WI38 (cell line): Measurements from ENCODE around the gene FAM135A.

ENCODE experiments used
- H3K4me3 ChIP-seq: 2 replicates; pipeline ENCODE4 v1.5.1; 2011; ENCODE audit warnings: low read depth, mild to moderate bottlenecking, control low read depth, low read length
- TF ChIP-seq, protein P1 (sequence below): IDR thresholded peaks from 2 replicates; pipeline ENCODE4 v1.5.1; 2012; ENCODE audit warnings: low read depth, mild to moderate bottlenecking, control low read depth, low read length

The FAM135A gene

DNA sequence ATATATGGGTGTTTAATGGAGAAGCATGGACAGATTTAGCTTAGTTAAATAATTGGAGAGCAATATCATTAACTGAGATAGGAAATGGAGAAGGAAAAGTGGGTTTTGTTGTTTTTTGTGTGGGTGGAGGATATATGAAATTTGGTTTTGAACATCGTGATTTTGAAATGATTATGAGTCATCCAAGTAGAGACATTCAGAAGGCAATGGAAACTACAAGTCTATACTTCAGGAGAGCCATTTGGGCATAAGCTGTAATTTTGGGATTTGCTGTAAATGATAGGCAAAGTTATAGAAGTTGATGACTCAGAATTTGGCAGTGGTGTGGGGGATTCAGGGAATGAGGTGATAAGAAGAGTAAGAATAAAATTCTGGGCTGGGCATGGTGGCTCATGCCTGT is 27.4 kb upstream of the FAM135A start:
- H3K4me3 ChIP-seq = no peak overlapping the region
- TF ChIP-seq, protein P1, sequence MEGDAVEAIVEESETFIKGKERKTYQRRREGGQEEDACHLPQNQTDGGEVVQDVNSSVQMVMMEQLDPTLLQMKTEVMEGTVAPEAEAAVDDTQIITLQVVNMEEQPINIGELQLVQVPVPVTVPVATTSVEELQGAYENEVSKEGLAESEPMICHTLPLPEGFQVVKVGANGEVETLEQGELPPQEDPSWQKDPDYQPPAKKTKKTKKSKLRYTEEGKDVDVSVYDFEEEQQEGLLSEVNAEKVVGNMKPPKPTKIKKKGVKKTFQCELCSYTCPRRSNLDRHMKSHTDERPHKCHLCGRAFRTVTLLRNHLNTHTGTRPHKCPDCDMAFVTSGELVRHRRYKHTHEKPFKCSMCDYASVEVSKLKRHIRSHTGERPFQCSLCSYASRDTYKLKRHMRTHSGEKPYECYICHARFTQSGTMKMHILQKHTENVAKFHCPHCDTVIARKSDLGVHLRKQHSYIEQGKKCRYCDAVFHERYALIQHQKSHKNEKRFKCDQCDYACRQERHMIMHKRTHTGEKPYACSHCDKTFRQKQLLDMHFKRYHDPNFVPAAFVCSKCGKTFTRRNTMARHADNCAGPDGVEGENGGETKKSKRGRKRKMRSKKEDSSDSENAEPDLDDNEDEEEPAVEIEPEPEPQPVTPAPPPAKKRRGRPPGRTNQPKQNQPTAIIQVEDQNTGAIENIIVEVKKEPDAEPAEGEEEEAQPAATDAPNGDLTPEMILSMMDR = no peak

DNA sequence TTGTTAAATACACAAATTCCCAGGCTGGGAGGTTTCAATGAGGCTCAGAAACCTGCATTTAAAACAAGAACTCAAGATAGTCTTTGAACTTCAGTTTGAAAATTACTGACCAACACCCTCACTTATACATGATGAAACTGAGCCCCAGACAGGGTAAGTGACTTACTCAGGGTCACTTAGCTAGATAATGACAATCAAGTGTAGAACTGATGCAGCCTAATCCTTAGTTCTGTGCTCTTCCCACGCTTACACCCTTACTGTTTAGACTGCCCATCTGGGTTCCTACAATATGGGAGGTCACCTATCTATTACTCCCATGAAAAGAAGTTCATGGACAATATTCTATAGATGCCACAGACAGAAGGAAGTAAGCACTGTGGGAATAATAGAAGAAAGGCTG is 24.5 kb upstream of the FAM135A start:
- TF ChIP-seq, protein P1 = no peak
- no peak overlapping the region for H3K4me3 ChIP-seq

DNA sequence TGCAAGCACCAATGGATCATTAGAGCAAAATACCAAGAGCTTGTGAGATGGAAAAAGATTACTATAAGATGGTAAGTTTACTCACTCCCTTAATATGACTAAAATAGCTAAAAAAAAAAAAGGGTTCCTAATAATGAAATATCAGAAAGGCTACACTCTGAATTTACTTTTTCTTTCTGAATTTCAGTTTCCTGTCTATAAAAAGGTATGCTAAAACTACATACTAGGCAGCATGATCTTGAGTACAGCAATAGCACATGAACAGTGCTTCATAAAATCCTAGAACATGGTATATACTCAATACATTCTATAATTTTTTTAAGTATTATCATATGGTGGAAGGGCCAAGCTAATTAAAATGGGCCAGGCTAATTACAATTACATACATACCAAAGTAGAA is 24.0 kb upstream of the FAM135A start:
- no peak overlapping the region for H3K4me3 ChIP-seq
- TF ChIP-seq, protein P1 = no peak

DNA sequence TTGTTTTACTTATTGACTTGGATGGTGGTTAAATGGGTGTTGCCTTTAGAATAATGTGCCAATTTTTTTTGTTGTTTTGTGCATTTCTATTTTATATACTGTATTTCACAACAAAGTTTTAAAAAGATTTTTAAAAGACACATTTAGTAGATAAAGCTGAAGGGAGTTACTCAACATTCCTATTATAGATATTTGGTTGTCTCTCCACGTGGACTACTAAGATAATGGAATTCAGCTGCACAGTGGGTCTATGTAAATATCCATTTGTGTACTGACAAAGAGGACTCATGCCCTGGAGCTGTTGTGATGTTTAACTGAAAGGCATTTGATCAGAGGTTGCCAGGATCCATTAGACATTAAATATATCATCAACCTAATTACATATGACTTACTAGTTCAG is 23.2 kb upstream of the FAM135A start:
- TF ChIP-seq, protein P1 = no peak
- no peak overlapping the region for H3K4me3 ChIP-seq

DNA sequence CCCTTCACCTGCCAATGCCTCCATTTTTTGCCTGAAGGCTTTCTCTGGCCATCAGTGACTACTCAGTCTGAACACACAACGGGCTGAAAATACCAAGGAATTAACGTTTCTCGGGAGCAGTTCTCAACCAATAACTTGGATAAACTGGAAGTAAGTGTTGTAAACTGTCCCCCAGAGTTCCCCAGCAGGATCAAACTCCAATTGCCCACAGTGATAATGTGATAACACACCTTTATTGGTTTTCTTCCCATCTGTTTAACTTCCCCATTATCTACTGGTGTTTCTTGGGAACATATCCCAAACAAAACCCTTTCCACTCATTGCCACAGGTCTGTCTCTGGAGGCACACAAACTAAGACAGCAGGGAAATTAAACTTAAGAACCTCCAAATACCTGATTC is 21.8 kb upstream of the FAM135A start:
- TF ChIP-seq, protein P1 = no peak
- no peak overlapping the region for H3K4me3 ChIP-seq

DNA sequence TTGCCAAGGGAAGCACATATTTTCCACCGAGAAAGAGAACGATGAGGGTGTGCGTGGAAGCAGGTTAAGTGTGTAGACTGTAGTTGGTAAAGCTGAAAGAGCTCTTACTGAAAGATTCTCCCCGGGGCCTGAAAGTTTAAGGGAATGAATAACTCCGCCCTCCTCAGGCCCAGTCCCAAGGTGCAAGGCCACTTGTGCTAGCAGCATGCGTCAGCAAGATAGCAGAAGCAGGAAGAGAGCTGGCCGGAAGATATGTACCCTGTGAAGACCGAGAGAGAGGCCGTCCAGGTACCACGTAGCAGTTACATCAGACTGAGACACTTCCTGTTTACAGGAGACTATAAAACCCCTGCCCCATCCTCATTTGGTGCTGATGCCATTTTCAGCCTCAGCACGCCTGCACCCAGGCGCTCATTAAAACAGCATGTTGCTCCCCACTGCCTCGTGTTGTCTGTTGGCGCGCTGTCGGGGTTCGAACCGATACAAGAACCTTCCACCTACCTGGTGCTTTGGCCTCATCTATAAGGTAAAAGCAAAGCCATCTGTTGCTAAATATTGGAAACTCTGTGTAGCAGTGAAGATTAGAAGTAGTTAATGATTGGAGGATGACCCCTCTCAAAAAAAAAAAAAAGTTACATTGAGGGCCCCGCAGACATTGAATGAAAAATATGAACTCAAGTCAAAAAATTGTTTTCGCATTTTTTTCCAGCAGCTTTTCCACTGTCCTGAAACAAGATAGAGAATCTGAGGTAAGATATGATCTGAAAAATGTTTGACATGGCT is 18.6 kb upstream of the FAM135A start:
- TF ChIP-seq, protein P1 = no peak
- no peak overlapping the region for H3K4me3 ChIP-seq

DNA sequence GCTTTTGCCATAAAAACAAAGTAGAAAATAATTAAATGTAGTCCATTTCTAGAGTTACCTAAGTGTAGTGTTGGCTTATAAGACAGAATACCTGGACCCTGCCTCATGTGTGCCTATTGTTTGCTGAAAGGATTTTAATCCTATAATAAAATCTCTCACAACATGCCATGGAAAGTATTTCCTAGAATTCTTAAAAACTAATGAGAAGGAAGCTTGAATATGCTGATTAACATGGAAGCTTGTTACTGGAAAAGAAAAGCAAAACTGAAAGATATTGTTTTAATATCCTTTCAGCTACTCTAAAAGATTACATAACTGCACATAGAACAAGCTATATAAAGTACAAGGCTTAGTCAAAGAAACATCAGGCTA is 18.0 kb upstream of the FAM135A start:
- H3K4me3 ChIP-seq = no peak overlapping the region
- TF ChIP-seq, protein P1 = no peak
